Neural crest cell (in vitro differentiated cells): Measurements from ENCODE around the gene ALLC. TPM values are rescaled to one million over a fixed set of nuclear protein-coding genes. Genes with fewer than 3 reads are reported as not detected.

Experiments used
- DNase-seq: peaks from one replicate; pipeline ENCODE4 v3.0.0; 2021; ENCODE audit warnings: low read depth, mixed read lengths, low spot score
- H3K27ac Mint-ChIP-seq: one replicate; pipeline ENCODE4 v1.8.0; 2021; ENCODE audit warnings: mild to moderate bottlenecking, mixed read lengths; ENCODE audit not compliant: unreplicated experiment
- H3K27me3 Mint-ChIP-seq: 2 replicates; pipeline ENCODE4 v1.8.0; 2021; ENCODE audit warnings: low read depth, mild to moderate bottlenecking, mixed read lengths
- H3K36me3 Mint-ChIP-seq: 2 replicates; pipeline ENCODE4 v1.8.0; 2021; ENCODE audit warnings: low read depth, mild to moderate bottlenecking, mixed read lengths
- H3K4me1 Mint-ChIP-seq: 2 replicates; pipeline ENCODE4 v1.8.0; 2021; ENCODE audit warnings: mixed read lengths
- H3K4me3 Mint-ChIP-seq: one replicate; pipeline ENCODE4 v1.8.0; 2021; ENCODE audit warnings: mild to moderate bottlenecking, mixed read lengths
- H3K9me3 Mint-ChIP-seq: 2 replicates; pipeline ENCODE4 v1.8.0; 2021; ENCODE audit warnings: mixed read lengths
- CTCF ChIP-seq: fragments of 200-600 bp; sonication (generic); conservative IDR thresholded peaks from 2 replicates; pipeline ENCODE4 v1.5.0; 2021; ENCODE audit warnings: antibody characterized with exemption, mild to moderate bottlenecking
- total RNA-seq: library from RNA; stranded (reverse); gene quantifications from 2 replicates; pipeline ENCODE4 v1.2.1, GENCODE V29; 2021

The ALLC gene
- total RNA-seq, 1 donor from 2014 or later, result not detected

- no peak for TF ChIP-seq CTCF
- no peaks in the 10 kb centered on the region for H3K4me1 Mint-ChIP-seq
- H3K27me3 Mint-ChIP-seq, result no peaks in the 10 kb centered on the region
- peaks cover 18% of the 10 kb centered on the region for H3K9me3 Mint-ChIP-seq
- no peak overlapping the region for H3K4me3 Mint-ChIP-seq
- H3K27ac Mint-ChIP-seq, result no peak overlapping the region
- no peak for DNase-seq
- H3K36me3 Mint-ChIP-seq, result peaks cover 3% of the 10 kb centered on the region
Measured at GRCh38 chr2:3718679-3719078, 60.7 kb downstream of the ALLC start.

GRCh38 chr2:3725002-3725401 lies 67.0 kb downstream of the ALLC start:
- peaks cover 18% of the 10 kb centered on the region for H3K9me3 Mint-ChIP-seq
- no peak overlapping the region for H3K4me3 Mint-ChIP-seq
- DNase-seq, result no peak
- peaks cover 13% of the 10 kb centered on the region for H3K4me1 Mint-ChIP-seq
- H3K27ac Mint-ChIP-seq, result no peak overlapping the region
- H3K27me3 Mint-ChIP-seq, result peaks cover 7% of the 10 kb centered on the region
- H3K36me3 Mint-ChIP-seq, result peaks cover 3% of the 10 kb centered on the region
- no peak for TF ChIP-seq CTCF

GRCh38 chr2:3725458-3726250 lies 67.7 kb downstream of the ALLC start:
- Mint-ChIP-seq H3K9me3 (peaks cover 12% of the 10 kb centered on the region), H3K36me3 (no peaks in the 10 kb centered on the region), H3K4me3 (no peak overlapping the region), H3K27me3 (peaks cover 7% of the 10 kb centered on the region), H3K4me1 (peaks cover 13% of the 10 kb centered on the region), H3K27ac (no peak overlapping the region)
- no peak for DNase-seq
- TF ChIP-seq CTCF, result no peak

- Mint-ChIP-seq H3K9me3 (peaks cover 6% of the 10 kb centered on the region), H3K4me3 (no peak overlapping the region), H3K4me1 (peaks cover 13% of the 10 kb centered on the region), H3K27me3 (peaks cover 7% of the 10 kb centered on the region), H3K27ac (no peak overlapping the region), H3K36me3 (no peaks in the 10 kb centered on the region)
- no peak for DNase-seq
- TF ChIP-seq CTCF, result no peak
Measured at GRCh38 chr2:3726511-3726910, 68.5 kb downstream of the ALLC start.

GRCh38 chr2:3727397-3728045 lies 69.5 kb downstream of the ALLC start:
- Mint-ChIP-seq H3K4me3 (peak overlapping the region; percentile 57), H3K9me3 (peaks cover under 1% of the 10 kb centered on the region), H3K4me1 (peaks cover 13% of the 10 kb centered on the region), H3K27me3 (peaks cover 7% of the 10 kb centered on the region), H3K27ac (no peak overlapping the region), H3K36me3 (no peaks in the 10 kb centered on the region)
- no peak for TF ChIP-seq CTCF
- no peak for DNase-seq
